GM23338 (cell line): ENCODE results near the gene C17orf114.

Experiments used
- CREB1 ChIP-seq: fragments of 250-450 bp; sonication (Bioruptor Pico); IDR thresholded peaks from 2 replicates; pipeline ENCODE4 v1.5.0; 2020; ENCODE audit warnings: low read depth, mild to moderate bottlenecking, moderate library complexity
- CTCF ChIP-seq, 2 experiments: fragments of 200-600 bp in 1 of 2; sonication (generic) in 1 of 2; conservative IDR thresholded peaks; 2 replicates each; pipeline versions ENCODE4 v1.5.1 to v1.6.1; 2016 to 2017; ENCODE audit warnings: antibody characterized with exemption in 2 of 2, low read depth in 2 of 2, mild to moderate bottlenecking in 2 of 2, moderate library complexity in 1 of 2
- ETS1 ChIP-seq: IDR thresholded peaks from 2 replicates; pipeline ENCODE4 v1.6.1; 2016; ENCODE audit warnings: antibody characterized with exemption
- EZH2 ChIP-seq: fragments of 200-600 bp; sonication (generic); IDR thresholded peaks from one replicate; pipeline ENCODE4 v1.8.0; 2017; ENCODE audit warnings: antibody characterized with exemption, mild to moderate bottlenecking, low read depth; ENCODE audit not compliant: unreplicated experiment
- EZH2phosphoT487 ChIP-seq: fragments of 200-600 bp; sonication (generic); IDR thresholded peaks from one replicate; pipeline ENCODE4 v1.8.1; 2018; ENCODE audit warnings: antibody characterized with exemption; ENCODE audit not compliant: unreplicated experiment
- POLR2AphosphoS5 ChIP-seq: IDR thresholded peaks from 2 replicates; pipeline ENCODE4 v1.6.1; 2016; ENCODE audit warnings: antibody characterized with exemption, low read depth
- REST ChIP-seq: IDR thresholded peaks from one replicate; pipeline ENCODE4 v1.6.1; 2018; ENCODE audit warnings: antibody characterized with exemption; ENCODE audit not compliant: unreplicated experiment
- ZNF462 ChIP-seq: fragments of 250-450 bp; sonication (Bioruptor Pico); IDR thresholded peaks from 2 replicates; pipeline ENCODE4 v1.5.0; 2020; ENCODE audit warnings: mild to moderate bottlenecking, moderate library complexity

- TF ChIP-seq ETS1 (no peak), CTCF (conservative IDR thresholded peaks at IDR 0.05; ENCODE audit: low read depth in 2 of 2) (no peak), ZNF462 (CRISPR knock-in tag) (no peak), CREB1 (CRISPR knock-in tag) (no peak), EZH2phosphoT487 (no peak), REST (no peak), EZH2 (no peak), POLR2AphosphoS5 (no peak)
These were observed 35.6 kb upstream of the C17orf114 start for GRCh38 chr17:4837471-4838308.
